Non-pigmented ciliary epithelial cell (primary cell): ENCODE results near the gene NRSN2.
"Not testable (repeated sequence)": the region's sequence is repeated elsewhere in the genome, so short reads cannot be mapped to it uniquely, and the experiment has no call there.

Experiments
- DNase-seq: peaks from one replicate; pipeline ENCODE4 v3.0.0-alpha.2; 2010; ENCODE audit warnings: low read depth

The NRSN2 gene

DNA sequence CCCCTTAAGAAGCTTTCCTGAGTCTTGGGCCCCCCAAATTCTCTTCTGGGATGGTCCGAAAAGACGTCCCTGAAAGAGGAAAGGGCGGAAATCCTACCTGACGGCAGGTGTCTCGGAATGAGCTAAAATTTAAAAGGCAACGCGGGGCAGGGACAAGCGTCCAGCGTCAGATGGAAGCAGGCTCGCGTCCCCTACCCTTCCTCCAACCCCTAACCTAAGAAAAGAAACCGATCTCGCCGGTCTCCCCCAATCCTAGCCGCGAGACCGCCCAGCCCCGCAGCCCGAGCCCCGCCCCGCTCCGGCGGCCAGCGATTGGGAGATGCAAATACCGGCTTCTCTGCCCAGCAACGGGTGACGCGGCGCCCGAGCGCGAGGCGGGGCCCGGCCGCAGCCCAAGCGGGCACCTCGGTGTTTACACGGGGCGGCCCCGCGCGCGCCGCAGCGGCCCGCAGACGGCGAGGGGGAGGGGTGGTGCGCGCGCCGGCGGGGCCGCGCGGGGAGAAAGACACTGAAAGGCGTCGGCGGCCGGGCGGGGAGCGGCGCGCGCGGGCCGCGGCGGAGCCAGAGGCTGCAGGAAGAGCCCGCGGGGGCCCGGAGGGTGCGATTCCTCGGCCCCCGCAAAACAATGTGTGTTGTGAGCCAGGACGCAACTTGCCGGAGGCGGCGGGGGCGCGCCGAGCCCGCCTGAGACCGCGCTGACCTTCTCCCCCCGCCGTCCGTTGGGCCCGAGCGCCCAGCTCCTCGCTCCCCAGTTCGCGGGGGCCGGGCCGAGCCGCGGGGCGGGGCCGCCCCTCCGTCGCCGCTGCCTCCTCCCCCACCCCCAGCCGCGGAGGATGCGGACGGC lies 21.6 kb upstream of the NRSN2 start, which contains the start of gene SOX12:
Gene SOX12, plus strand, starts transcription at position 508 of the 844 bp plus-strand sequence. CDS start 373 bp downstream, outside the sequence.
- DNase-seq = no peak

DNA sequence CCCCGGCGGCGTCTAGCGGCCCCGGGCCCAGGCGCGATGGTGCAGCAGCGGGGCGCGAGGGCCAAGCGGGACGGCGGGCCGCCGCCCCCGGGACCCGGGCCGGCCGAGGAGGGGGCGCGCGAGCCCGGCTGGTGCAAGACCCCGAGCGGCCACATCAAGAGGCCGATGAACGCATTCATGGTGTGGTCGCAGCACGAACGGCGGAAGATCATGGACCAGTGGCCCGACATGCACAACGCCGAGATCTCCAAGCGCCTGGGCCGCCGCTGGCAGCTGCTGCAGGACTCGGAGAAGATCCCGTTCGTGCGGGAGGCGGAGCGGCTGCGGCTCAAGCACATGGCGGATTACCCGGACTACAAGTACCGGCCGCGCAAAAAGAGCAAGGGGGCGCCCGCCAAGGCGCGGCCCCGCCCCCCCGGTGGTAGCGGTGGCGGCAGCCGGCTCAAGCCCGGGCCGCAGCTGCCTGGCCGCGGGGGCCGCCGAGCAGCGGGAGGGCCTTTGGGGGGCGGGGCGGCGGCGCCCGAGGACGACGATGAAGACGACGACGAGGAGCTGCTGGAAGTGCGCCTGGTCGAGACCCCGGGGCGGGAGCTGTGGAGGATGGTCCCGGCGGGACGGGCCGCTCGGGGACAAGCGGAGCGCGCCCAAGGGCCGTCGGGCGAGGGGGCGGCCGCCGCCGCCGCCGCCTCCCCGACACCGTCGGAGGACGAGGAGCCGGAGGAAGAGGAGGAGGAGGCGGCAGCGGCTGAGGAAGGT lies 20.8 kb upstream of the NRSN2 start:
- no peak for DNase-seq

DNA sequence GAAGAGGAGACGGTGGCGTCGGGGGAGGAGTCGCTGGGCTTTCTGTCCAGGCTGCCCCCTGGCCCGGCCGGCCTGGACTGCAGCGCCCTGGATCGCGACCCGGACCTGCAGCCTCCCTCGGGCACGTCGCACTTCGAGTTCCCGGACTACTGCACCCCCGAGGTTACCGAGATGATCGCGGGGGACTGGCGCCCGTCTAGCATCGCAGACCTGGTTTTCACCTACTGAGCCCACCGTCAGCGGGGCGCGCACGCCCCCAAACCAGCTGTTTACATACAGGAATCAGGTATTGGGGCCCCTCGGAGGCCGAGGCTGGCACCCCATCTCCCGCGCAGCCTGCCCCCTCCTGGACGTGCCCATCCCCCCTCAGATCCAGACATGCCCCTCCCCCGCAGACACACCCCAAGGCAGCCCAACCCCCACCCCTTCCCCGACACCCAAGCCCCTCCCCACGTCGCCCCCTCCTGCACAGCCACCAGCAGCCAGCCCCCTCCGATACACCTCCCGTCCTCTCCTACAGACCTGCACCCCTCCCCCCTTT lies 20.2 kb upstream of the NRSN2 start:
- DNase-seq = no peak

DNA sequence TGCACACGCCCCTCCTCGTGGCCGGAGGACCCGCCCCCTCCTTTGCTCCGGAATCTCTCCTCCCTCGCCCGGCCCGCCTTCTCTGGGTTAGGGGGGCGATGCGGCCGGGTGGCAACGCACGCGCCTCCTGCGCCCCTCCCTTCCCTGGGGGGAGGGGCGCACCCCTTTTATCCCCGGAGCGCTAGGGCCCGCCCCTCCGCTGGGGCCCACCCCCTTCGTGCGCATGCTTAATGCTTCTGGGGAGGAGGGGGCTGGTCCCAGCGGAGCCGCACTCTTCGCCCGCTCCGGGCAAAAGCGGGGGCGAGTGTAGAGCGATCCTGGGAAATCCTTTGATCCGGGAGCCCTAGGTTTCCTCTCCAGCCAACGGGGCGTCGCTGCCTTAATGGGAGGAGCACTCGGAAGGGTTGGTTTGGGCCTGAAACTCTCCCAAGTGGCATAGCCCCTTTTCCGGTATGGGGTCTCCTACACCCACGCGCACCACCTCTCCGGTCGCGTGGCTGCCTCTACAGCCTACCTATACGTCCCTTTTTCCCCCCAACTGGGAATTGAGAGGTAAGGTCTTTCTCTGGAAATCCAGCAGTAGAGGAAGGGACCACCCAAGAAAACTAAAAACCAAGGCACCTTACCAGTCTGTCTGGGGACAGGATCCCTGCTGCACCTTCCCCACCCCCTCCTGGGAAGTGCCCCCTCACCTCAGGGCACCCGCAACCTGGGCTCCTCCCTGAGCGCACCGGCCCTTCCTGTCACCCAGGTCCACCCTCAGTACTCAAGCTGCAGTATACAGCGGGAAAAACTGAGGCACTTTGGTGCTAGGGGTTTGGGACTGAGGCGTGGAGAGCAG lies 19.5 kb upstream of the NRSN2 start:
- DNase-seq = no peak

DNA sequence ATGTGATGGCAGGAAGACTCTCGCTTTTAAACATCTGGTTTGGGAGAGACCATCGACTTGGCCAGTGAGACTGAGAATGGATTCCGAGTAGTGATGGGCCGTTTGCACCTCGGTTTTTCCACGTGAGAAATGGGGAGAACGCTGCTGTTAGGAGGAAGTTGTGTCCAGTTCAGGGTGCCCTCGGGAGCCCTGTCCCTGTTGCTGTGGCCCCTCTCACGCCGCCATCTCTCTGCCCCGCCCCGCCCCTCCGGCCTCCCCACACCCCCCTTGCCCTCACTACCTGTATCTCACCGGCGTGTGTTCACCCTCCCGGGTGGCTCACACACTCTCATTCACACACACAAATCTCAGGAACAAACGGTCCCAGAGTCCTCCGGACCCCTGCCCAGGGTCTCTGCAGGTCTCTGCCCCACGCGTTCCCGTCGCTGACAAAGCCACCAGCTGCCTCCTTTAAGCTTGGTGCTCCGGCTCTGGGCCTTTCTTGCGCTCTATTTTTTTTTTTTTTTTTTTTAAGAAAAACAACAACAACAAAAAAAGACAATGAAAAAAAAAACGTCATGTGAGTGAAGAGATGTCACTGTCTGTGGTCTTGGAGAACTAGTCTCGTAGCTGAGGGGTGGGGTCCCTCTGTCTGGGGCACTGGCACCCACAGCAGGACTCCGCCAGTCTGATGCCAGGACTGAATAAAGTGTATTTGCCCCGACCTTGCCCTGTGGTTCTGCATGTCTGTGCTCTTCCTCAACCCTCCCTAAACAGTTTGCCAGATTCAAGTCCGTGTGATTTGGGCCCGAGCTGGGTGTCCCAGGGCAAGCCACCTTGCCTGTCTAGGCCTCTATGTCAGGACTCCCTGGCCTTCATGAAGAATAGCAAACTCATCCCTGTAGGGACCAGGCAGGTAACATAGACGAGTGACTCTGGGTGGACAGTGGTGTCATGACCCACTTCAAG lies 18.6 kb upstream of the NRSN2 start:
- no peak for DNase-seq

DNA sequence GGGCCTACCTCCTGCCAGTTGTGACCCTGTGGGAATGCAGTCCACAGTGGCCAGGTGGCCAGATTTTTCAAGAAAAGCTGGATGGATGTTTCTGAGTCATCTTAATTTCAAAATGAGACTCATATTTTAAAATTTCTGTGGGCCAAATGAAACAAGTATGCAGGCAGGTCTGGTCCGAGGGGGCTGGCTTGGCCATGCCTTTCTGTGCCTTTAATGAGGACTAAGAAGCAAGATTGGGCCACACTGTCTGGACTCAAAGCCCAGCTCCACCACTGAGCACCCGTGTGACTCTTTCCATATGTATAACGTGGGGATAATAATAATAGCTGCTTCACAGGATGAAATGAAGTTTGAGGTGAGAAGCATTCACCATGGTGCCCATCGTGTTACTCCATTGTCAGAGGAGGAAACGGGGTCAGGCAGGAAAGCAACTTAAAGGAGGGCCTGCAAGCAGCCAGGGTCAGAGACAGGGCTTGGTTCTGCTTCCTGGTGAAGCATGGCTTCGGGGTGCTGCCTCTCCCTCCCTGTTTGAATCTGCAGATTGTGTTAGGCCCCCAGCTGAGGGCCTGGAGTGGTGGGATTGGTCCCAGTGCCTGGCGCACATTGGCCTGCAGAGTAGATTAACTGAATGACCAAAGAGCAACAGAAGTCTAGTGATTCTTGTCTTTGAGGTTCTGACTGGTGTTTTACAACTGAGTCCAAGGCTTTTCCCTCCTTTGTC lies 17.8 kb upstream of the NRSN2 start:
- no peak for DNase-seq

DNA sequence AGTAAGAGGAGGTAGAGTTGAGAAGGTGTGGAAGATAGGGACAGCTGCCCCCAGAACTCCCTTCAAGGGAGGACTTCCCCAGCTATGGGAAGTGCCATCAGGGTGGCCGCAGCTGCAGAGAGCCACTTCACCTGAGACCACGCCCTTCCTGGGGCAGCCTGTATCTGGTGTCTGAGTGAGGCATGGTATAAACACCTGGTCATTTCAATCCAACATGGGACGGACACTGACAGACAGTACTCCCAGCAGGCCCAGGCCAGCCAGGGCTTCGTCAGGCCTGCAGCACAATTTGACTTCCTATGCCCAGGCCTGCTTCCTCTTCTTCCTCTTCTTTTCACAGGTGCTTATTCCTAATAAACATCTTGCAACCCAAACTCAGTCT lies 17.1 kb upstream of the NRSN2 start:
- no peak for DNase-seq

DNA sequence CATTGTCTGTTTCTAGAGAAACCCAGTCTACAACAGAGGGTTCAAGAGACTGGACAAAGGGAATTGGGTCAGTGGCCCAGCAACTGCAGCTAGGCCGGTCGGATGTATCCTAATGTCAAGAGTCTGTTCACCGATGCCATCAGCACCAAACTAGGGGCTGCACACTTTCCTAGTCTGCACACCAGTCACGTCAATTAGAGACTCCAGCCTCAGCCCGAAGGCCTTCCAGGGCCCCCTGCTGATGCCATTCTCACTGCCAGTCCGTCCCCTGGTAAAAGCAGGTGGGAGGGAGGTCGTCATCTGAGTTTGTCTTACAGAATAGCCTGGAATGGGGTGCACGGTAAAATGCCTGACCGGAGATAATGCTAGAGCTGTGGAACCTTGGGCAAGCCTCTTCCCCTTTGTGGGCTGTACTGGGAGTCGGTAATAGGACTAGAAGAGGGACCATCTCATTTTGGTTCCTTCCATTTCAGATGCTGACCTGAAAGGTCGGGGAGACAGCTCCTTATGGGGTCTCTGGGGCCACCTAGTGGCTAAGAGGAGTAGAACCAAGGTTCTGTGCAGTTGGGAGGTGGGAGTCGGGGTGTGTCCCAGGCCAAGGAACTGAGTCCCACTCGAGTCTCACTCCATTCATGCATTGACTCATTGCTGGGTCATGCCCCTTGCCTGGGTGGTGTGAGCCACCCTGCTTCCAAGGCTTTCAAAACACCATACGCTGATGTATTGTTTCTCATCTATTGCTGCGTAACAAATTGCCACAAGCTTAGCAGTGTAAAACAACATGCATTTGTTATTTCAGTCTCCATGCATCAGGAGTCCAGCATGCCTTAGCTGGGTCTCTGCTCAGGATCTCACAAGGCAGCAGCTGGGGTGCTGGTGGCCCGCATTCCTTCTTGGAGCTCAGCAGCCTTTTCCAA lies 16.4 kb upstream of the NRSN2 start:
- no peak for DNase-seq

DNA sequence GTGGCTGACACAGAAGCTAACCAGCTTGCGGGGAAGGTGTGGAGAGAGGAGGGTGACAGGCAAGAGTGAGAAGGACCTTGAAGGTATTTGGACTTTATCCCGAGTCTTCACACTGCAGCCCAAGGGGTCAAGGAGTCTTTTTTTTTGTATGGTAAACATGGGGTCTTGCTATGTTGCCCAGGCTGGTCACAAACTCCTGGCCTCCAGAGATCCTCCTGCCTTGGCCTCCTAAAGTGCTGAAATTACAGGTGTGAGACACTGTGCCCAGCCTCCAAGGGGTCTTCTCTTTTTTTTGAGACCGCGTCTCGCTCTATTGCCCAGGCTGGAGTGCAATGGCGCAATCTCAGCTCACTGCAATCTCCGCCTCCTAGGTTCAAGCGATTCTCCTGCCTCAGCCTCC lies 12.3 kb upstream of the NRSN2 start:
- DNase-seq = no peak

DNA sequence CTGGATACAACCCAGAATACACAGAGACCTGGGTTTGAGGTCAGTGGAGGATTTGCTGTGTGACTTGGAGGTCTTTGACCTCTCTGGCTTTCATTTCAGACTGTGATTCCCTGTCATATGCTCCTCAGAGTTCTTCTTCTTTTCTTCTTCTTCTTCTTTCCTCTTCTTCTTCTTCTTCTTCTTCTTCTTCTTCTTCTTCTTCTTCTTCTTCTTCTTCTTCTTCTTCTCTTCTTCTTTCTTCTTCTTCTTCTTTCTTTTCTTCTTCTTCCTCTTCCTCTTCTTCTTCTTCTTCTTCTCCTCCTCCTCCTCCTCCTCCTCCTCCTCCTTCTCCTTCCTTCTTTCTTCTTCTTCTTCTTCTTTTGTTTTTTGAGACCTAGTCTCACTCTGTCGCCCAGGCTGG lies 10.9 kb upstream of the NRSN2 start:
- not testable (repeated sequence) for DNase-seq

DNA sequence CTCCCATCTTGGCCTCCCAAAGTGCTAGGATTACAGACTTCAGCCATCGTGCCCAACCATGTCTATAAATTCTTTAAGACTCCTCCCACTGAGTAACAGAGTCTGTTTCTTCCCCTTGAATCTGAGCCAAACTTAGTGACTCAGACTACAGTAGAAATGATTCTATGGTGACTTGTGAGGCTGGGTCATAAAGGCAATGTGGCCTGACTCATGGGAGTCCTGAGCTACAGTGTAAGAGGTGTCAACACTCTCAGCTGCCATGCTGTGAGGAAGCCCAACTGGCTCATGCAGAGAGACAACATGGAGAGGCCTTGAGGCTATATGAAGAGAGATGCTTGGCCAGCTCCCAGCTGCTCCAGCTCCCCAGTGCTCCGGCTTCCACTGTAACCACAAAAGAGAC lies 5.2 kb upstream of the NRSN2 start:
- DNase-seq = no peak

DNA sequence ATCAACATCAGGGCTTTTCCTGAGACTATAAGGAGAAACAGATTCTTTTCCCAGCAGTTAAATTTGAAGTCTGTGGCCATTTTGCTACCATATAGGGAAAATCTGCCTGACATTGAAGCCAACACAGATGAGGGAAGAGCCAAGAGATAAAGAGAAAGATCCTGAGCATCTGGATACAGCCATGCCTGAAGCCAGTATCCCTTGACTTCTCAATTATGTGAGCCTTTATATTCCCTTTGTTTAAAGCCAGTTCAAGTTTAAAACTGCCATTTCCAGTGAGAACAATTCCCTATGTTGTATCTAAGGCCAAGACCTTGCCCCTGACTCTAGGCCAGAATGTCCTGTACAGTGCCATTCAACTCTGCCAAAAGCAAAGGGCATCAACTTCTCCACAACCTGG lies 3.8 kb upstream of the NRSN2 start:
- DNase-seq = no peak

DNA sequence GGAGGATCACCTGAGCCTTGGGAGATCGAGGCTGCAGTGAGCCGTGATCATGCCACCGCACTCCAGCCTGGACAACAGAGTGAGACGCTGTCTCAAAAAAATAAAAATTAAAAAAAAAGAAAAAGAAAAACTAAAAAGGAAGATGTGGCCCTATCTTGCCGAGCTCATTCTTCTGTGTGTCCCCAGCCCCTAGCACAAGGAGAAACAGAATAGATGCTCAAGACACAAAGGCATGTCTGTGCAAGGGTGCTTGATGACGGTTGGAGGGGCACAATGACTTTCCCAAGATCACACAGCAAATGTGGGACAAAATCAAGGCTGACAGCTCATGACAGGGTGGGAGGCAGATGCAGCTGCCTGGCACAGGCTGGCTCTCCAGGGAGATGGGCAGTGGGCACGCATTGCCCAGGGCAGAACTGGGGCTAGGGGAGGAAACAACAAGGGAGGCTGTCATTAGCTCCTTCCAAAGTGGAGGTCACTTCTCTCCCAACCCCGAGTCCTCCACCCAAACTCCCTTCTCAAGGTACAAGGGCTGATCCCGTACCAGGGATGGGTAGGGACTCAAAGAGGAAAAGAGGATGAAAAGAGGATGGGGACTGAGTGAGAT lies 775 bp upstream of the NRSN2 start:
- DNase-seq = no peak

DNA sequence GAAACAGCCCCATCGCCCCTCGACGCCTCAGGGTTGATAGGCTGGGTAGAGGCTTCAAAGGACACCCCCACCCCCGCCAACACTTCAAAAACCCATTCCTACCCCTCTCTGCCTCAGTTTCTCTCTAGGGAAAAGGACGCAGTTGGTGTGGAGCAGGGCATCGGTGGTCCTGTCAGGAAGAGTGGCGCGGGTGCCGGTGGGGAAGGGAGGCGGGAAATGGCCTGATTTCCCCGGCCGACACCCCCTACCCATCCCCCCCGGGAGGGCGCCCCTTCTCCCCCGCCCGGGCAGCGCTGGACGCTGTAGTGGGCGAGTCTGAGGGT lies 367 bp downstream of the NRSN2 start:
- no peak for DNase-seq

DNA sequence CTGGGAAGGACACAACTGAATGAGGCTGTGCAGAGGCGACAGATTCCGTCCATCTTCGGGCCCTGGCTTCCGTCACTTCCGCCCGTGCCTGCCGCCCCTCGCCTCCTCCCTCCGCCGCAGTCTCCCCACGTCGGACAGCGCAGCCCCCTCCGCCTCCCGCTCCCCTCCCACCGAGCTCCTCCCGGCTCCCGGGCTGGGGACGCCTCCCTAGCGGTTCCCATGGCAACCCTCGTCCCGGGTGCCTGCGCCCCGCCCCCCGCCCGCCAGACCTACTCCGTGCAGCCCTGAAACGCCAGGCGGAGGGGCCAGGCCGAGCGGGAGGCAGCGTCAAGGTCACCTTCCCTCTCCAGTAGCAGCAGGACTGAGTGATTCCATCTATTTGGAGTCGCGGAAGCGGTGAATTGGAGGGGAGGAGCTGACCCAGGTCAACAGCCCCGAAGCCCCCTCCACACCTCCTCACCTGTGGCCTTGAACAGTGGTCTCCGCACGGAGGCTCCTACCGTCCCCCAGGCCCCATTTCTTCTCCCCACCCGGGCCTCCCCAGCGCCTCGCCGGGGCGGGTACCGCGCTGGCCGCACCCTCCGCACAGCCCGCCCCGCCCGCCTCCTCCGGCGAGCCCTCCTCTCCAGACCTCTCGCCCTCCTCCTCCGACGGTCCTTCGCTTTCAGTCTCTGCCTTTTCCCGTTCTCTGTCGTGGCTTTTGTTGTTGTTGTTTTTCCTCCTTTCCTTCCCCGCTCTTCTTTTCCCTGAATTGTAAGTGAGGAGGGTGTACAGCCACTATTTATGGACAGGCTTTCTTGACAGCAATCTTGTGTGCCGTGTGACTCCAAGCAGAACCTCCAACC lies 951 bp downstream of the NRSN2 start:
- no peak for DNase-seq

DNA sequence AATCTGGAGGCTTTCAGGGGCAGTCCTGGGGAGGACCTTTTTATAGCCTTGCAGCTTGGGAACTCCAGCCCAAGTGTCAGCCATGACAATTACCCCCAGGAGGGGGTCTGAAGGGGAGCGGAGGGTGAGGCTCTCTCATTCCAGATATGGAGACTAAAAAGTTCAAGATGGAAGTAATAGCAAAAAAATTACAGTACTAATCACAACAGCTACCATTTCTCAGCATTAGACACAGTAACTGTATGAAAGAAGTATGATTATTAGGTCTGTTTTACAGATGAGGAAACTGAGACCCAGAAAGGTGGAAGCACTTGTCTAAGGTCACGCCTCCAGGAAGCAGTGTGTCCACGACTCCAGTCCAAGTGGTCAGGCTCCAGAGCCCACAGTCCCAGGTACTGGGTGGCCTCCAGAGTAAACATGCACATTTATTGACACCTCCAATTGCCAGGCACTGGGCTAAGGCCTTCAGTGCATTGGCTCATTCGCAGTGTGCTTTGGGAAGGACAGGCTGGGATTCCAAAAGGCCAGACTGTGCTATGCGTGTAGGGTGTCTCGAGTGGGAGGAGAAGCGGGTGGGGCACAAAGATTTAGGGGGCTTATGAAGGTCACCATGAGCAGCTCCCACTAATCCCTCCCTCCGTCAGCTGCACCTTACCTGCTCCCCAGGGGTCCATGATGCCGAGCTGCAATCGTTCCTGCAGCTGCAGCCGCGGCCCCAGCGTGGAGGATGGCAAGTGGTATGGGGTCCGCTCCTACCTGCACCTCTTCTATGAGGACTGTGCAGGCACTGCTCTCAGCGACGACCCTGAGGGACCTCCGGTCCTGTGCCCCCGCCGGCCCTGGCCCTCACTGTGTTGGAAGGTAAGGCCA lies 2.3 kb downstream of the NRSN2 start:
- no peak for DNase-seq

DNA sequence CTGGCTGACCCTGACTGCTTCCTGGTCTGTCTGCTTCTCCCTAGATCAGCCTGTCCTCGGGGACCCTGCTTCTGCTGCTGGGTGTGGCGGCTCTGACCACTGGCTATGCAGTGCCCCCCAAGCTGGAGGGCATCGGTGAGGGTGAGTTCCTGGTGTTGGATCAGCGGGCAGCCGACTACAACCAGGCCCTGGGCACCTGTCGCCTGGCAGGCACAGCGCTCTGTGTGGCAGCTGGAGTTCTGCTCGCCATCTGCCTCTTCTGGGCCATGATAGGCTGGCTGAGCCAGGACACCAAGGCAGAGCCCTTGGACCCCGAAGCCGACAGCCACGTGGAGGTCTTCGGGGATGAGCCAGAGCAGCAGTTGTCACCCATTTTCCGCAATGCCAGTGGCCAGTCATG lies 6.3 kb downstream of the NRSN2 start:
- no peak for DNase-seq
